Measurements from ENCODE around the gene WWOX. TPM values are rescaled to one million over a fixed set of nuclear protein-coding genes. Genes with fewer than 3 reads are reported as not detected.

The WWOX gene
- total and polyA plus RNA-seq, 4 donors: 5.4 to 61.5 (median 18.4) TPM

GRCh38 chr16:78100112-78100467 is 636 bp downstream of the WWOX start:
- ATAC-seq (ENCODE audit: insufficient read depth, low FRiP score): peak; percentile 46

GRCh38 chr16:78102122-78102660 is 2.7 kb downstream of the WWOX start:
- Histone ChIP-seq H3K27ac (ENCODE audit: low read depth in 1 of 2, low read length in 1 of 2) (no peak overlapping the region), H3K4me1 (ENCODE audit: control insufficient read depth in 5 of 5, insufficient read depth in 5 of 5, low read length in 5 of 5) (peaks cover 5 to 17% (median 10%) of the 10 kb centered on the region in 5 donors), H3K36me3 (ENCODE audit: control insufficient read depth in 4 of 4, insufficient read depth in 4 of 4, low read length in 4 of 4) (peaks cover 0 to 2% (median under 1%) of the 10 kb centered on the region in 4 donors), H3K9me3 (ENCODE audit: control insufficient read depth in 4 of 4, insufficient read depth in 3 of 4, low read length in 3 of 4) (no peaks in the 10 kb centered on the region), H3K27me3 (ENCODE audit: control insufficient read depth in 3 of 3, insufficient read depth in 3 of 3, low read length in 2 of 3) (no peaks in the 10 kb centered on the region), H3K9ac (ENCODE audit: insufficient read depth in 1 of 2, low read length in 2 of 2) (no peak overlapping the region), H3K4me3 (no peak overlapping the region)
- 79 to 89% methylated on average over 5 of the region's 5 CpGs for WGBS, 2 donors
- DNase-seq (no peak), ATAC-seq (ENCODE audit: insufficient read depth, low FRiP score) (no peak)
- TF ChIP-seq CTCF (IDR thresholded peaks at IDR 0.05; ENCODE audit: control extremely low read depth, extremely low read depth): no peak

More at GRCh38 chr16:78100112-78100467, 636 bp downstream of the WWOX start:
- Histone ChIP-seq H3K4me3 (peak overlapping the region; percentile 80), H3K27me3 (ENCODE audit: control insufficient read depth in 3 of 3, insufficient read depth in 3 of 3, low read length in 2 of 3) (no peaks in the 10 kb centered on the region), H3K4me1 (ENCODE audit: control insufficient read depth in 5 of 5, insufficient read depth in 5 of 5, low read length in 5 of 5) (peaks cover 3 to 14% (median 6%) of the 10 kb centered on the region in 5 donors), H3K36me3 (ENCODE audit: control insufficient read depth in 4 of 4, insufficient read depth in 4 of 4, low read length in 4 of 4) (peaks cover 0 to 2% (median under 1%) of the 10 kb centered on the region in 4 donors), H3K27ac (ENCODE audit: low read depth in 1 of 2, low read length in 1 of 2) (peak overlapping the region; percentile 74 to 95), H3K9ac (ENCODE audit: insufficient read depth in 1 of 2, low read length in 2 of 2) (peak overlapping the region; percentile 0 to 95), H3K9me3 (ENCODE audit: control insufficient read depth in 4 of 4, insufficient read depth in 3 of 4, low read length in 3 of 4) (no peaks in the 10 kb centered on the region)
- no peak for DNase-seq
- TF ChIP-seq CTCF (IDR thresholded peaks at IDR 0.05; ENCODE audit: control extremely low read depth, extremely low read depth): peak; percentile 56
- WGBS, 2 donors: 12 to 17% methylated on average over 12 of the region's 12 CpGs

- H3K4me3 ChIP-seq: no peak overlapping the region
- H3K9me3 ChIP-seq (ENCODE audit: control insufficient read depth in 4 of 4, insufficient read depth in 3 of 4, low read length in 3 of 4): no peaks in the 10 kb centered on the region
- peaks cover 0 to 2% (median under 1%) of the 10 kb centered on the region in 4 donors for H3K36me3 ChIP-seq (ENCODE audit: control insufficient read depth in 4 of 4, insufficient read depth in 4 of 4, low read length in 4 of 4)
- peaks cover 5 to 17% (median 10%) of the 10 kb centered on the region in 5 donors for H3K4me1 ChIP-seq (ENCODE audit: control insufficient read depth in 5 of 5, insufficient read depth in 5 of 5, low read length in 5 of 5)
- TF ChIP-seq CTCF (IDR thresholded peaks at IDR 0.05; ENCODE audit: control extremely low read depth, extremely low read depth): no peak
- WGBS, 2 donors: 74% methylated on average over 11 of the region's 11 CpGs
- no peak for ATAC-seq (ENCODE audit: insufficient read depth, low FRiP score)
- H3K27me3 ChIP-seq (ENCODE audit: control insufficient read depth in 3 of 3, insufficient read depth in 3 of 3, low read length in 2 of 3): no peaks in the 10 kb centered on the region
- no peak for DNase-seq
- H3K27ac ChIP-seq (ENCODE audit: low read depth in 1 of 2, low read length in 1 of 2): no peak overlapping the region
- H3K9ac ChIP-seq (ENCODE audit: insufficient read depth in 1 of 2, low read length in 2 of 2): no peak overlapping the region
Observed at GRCh38 chr16:78102865-78103264, 3.4 kb downstream of the WWOX start.

GRCh38 chr16:78105517-78105916 is 6.1 kb downstream of the WWOX start:
- 80 to 87% methylated on average over 4 of the region's 4 CpGs for WGBS, 2 donors
- H3K27ac ChIP-seq (ENCODE audit: low read depth in 1 of 2, low read length in 1 of 2): no peak overlapping the region
- TF ChIP-seq CTCF (IDR thresholded peaks at IDR 0.05; ENCODE audit: control extremely low read depth, extremely low read depth): no peak

More at GRCh38 chr16:78105517-78105916, 6.1 kb downstream of the WWOX start:
- Histone ChIP-seq H3K4me3 (no peak overlapping the region), H3K9ac (ENCODE audit: insufficient read depth in 1 of 2, low read length in 2 of 2) (no peak overlapping the region), H3K4me1 (ENCODE audit: control insufficient read depth in 5 of 5, insufficient read depth in 5 of 5, low read length in 5 of 5) (peaks cover 2 to 10% (median 7%) of the 10 kb centered on the region in 5 donors), H3K9me3 (ENCODE audit: control insufficient read depth in 4 of 4, insufficient read depth in 3 of 4, low read length in 3 of 4) (no peaks in the 10 kb centered on the region), H3K36me3 (ENCODE audit: control insufficient read depth in 4 of 4, insufficient read depth in 4 of 4, low read length in 4 of 4) (peaks cover 2 to 11% (median 5%) of the 10 kb centered on the region in 4 donors), H3K27me3 (ENCODE audit: control insufficient read depth in 3 of 3, insufficient read depth in 3 of 3, low read length in 2 of 3) (no peaks in the 10 kb centered on the region)
- ATAC-seq (ENCODE audit: insufficient read depth, low FRiP score) (no peak), DNase-seq (no peak)
